Superior temporal gyrus (tissue), 1 donor: ENCODE results near the gene USP9X.
"Not testable (repeated sequence)": the region's sequence is repeated elsewhere in the genome, so short reads cannot be mapped to it uniquely, and the experiment has no call there.

Experiments used
- DNase-seq: peaks from one replicate; pipeline ENCODE4 v3.0.0-alpha.2; 2016; ENCODE audit errors: extremely low spot score

Gene USP9X

GRCh38 chrX:41282307-41282706 is 197.1 kb downstream of the USP9X start:
- not testable (repeated sequence) for DNase-seq

- DNase-seq, result not testable (repeated sequence)
Observed at GRCh38 chrX:41285928-41286327, 200.7 kb downstream of the USP9X start.
